Neural progenitor cell (in vitro differentiated cells): ENCODE data around the gene PINK1. TPM values are rescaled to one million over a fixed set of nuclear protein-coding genes. Genes with fewer than 3 reads are reported as not detected.
A peak's percentile ranks its signal among the peaks of the same experiment; 100 is the strongest.

ENCODE experiments used
- DNase-seq: peaks from one replicate; pipeline ENCODE4 v3.0.0-alpha.2; 2016; ENCODE audit warnings: low spot score
- H2AFZ ChIP-seq: fragments of 200-600 bp; sonication (generic); replicated peaks from 2 replicates; pipeline ENCODE4 v1.6.1; 2016; ENCODE audit warnings: antibody characterized with exemption
- H3F3A ChIP-seq: fragments of 200-600 bp; sonication (generic); 2 replicates; pipeline ENCODE4 v1.6.1; 2016; ENCODE audit warnings: antibody characterized with exemption, low read depth
- H3K27ac ChIP-seq: fragments of 200-600 bp; sonication (generic); 2 replicates; pipeline ENCODE4 v1.5.1; 2016; ENCODE audit warnings: mild to moderate bottlenecking
- H3K27me3 ChIP-seq: fragments of 200-600 bp; sonication (generic); 2 replicates; pipeline ENCODE4 v1.6.1; 2016; ENCODE audit warnings: mild to moderate bottlenecking, moderate library complexity
- H3K36me3 ChIP-seq: fragments of 200-600 bp; sonication (generic); 2 replicates; pipeline ENCODE4 v1.5.1; 2016
- H3K4me1 ChIP-seq: fragments of 200-600 bp; sonication (generic); 2 replicates; pipeline ENCODE4 v1.6.1; 2016; ENCODE audit warnings: mixed run types
- H3K4me2 ChIP-seq: fragments of 200-600 bp; sonication (generic); 2 replicates; pipeline ENCODE4 v1.6.1; 2016
- H3K4me3 ChIP-seq: fragments of 200-600 bp; sonication (generic); 2 replicates; pipeline ENCODE4 v1.5.1; 2016
- H3K79me2 ChIP-seq: fragments of 200-600 bp; sonication (generic); 2 replicates; pipeline ENCODE4 v1.6.1; 2016; ENCODE audit warnings: low read depth
- H3K9ac ChIP-seq: fragments of 200-600 bp; sonication (generic); 2 replicates; pipeline ENCODE4 v1.6.1; 2016
- H3K9me3 ChIP-seq: fragments of 200-600 bp; sonication (generic); 2 replicates; pipeline ENCODE4 v1.5.1; 2016; ENCODE audit warnings: low read depth
- H4K20me1 ChIP-seq: fragments of 200-600 bp; sonication (generic); 2 replicates; pipeline ENCODE4 v1.6.1; 2016; ENCODE audit warnings: low read depth
- H3K27ac Mint-ChIP-seq: 3 replicates; pipeline ENCODE4 v1.8.0; 2021; ENCODE audit warnings: mixed read lengths
- H3K27me3 Mint-ChIP-seq: 2 replicates; pipeline ENCODE4 v1.8.0; 2022; ENCODE audit warnings: low read depth, mild to moderate bottlenecking, inconsistent platforms, moderate library complexity, mixed read lengths; ENCODE audit not compliant: insufficient read depth
- H3K36me3 Mint-ChIP-seq: 3 replicates; pipeline ENCODE4 v1.8.0; 2021; ENCODE audit warnings: mixed read lengths
- H3K4me1 Mint-ChIP-seq: 3 replicates; pipeline ENCODE4 v1.8.0; 2021; ENCODE audit warnings: mixed read lengths
- H3K4me3 Mint-ChIP-seq: 3 replicates; pipeline ENCODE4 v1.8.0; 2021; ENCODE audit warnings: mild to moderate bottlenecking, moderate library complexity, mixed read lengths
- H3K9me3 Mint-ChIP-seq: 3 replicates; pipeline ENCODE4 v1.8.0; 2020; ENCODE audit warnings: mixed read lengths
- EZH2 ChIP-seq: fragments of 200-600 bp; sonication (generic); IDR thresholded peaks from 2 replicates; pipeline ENCODE4 v1.6.1; 2017; ENCODE audit warnings: antibody characterized with exemption, mild to moderate bottlenecking, moderate library complexity
- EZH2phosphoT487 ChIP-seq: fragments of 200-600 bp; sonication (generic); IDR thresholded peaks from 2 replicates; pipeline ENCODE4 v1.6.1; 2017; ENCODE audit warnings: antibody characterized with exemption
- total RNA-seq: library from RNA; depleted of rRNA; stranded (reverse); fragments of >200 nt; gene quantifications from 2 replicates; pipeline ENCODE4 v1.2.3, GENCODE V29; 2015; ENCODE audit warnings: low replicate concordance
- TF ChIP-seq, protein P1 (sequence below): fragments of 200-600 bp; sonication (generic); IDR thresholded peaks from 2 replicates; pipeline ENCODE4 v1.5.1; 2017; ENCODE audit warnings: antibody characterized with exemption, mild to moderate bottlenecking

PINK1 gene
- total RNA-seq, 1 donor from 2014 or later = 13.3 TPM

DNA sequence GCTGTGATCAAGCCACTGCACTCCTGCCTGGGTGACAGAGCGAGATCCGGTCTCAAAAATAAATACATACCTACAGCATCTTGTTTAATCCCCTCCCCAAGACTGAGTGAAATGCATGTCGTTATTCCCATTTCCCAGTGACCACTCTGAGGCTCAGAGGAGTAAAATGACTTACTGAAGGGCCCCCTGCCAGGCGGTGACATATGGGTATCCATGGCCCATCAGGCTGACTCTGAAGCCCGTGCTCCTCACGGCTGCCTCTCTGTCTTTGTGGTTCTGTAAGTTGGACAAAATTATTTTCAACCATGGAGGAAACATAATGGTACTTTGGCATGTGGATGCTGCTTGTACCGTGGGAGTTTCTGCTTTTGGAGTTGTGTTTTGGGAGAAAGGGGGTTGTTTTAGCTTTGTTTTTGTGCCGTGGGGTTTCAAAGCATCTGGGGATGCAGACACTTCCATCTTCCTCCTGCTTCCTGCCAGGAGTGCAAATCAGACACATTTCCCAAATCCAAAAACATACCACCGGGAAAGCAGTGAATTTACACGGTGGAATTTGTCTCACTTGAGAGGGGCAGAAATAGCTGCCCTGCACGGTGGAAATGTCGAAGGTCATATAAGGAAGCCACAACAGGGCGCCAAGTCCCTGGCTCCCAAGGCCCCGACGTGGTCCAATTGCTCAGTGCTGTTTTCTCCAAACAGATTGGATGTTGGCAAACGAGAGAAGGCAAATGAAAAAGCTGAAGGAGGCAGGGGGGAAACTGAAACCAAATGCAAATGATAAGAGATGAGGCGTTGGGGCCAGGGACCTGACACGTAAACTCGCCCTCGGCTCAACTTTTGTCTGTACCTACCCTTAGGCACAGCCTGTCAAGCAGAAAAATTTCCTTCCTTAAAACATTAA, 17.1 kb upstream of the PINK1 start:
- Histone ChIP-seq H3K27ac (no peak overlapping the region), H3K36me3 (no peaks in the 10 kb centered on the region), H3K79me2 (no peaks in the 10 kb centered on the region), H3K4me3 (no peak overlapping the region), H3K4me2 (no peak overlapping the region), H4K20me1 (no peaks in the 10 kb centered on the region), H2AFZ (peak overlapping the region; percentile 26), H3K4me1 (no peaks in the 10 kb centered on the region), H3K9ac (no peak overlapping the region), H3K27me3 (no peaks in the 10 kb centered on the region), H3K9me3 (no peaks in the 10 kb centered on the region), H3F3A (no peaks in the 10 kb centered on the region)
- Mint-ChIP-seq H3K27me3 (peaks cover 4% of the 10 kb centered on the region), H3K36me3 (no peaks in the 10 kb centered on the region), H3K4me1 (peaks cover 23% of the 10 kb centered on the region), H3K9me3 (no peaks in the 10 kb centered on the region), H3K27ac (peak overlapping the region; percentile 65), H3K4me3 (no peak overlapping the region)
- DNase-seq = no peak
- TF ChIP-seq EZH2phosphoT487 = no peak
- TF ChIP-seq, protein P1, sequence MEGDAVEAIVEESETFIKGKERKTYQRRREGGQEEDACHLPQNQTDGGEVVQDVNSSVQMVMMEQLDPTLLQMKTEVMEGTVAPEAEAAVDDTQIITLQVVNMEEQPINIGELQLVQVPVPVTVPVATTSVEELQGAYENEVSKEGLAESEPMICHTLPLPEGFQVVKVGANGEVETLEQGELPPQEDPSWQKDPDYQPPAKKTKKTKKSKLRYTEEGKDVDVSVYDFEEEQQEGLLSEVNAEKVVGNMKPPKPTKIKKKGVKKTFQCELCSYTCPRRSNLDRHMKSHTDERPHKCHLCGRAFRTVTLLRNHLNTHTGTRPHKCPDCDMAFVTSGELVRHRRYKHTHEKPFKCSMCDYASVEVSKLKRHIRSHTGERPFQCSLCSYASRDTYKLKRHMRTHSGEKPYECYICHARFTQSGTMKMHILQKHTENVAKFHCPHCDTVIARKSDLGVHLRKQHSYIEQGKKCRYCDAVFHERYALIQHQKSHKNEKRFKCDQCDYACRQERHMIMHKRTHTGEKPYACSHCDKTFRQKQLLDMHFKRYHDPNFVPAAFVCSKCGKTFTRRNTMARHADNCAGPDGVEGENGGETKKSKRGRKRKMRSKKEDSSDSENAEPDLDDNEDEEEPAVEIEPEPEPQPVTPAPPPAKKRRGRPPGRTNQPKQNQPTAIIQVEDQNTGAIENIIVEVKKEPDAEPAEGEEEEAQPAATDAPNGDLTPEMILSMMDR = no peak
- TF ChIP-seq EZH2 = no peak

DNA sequence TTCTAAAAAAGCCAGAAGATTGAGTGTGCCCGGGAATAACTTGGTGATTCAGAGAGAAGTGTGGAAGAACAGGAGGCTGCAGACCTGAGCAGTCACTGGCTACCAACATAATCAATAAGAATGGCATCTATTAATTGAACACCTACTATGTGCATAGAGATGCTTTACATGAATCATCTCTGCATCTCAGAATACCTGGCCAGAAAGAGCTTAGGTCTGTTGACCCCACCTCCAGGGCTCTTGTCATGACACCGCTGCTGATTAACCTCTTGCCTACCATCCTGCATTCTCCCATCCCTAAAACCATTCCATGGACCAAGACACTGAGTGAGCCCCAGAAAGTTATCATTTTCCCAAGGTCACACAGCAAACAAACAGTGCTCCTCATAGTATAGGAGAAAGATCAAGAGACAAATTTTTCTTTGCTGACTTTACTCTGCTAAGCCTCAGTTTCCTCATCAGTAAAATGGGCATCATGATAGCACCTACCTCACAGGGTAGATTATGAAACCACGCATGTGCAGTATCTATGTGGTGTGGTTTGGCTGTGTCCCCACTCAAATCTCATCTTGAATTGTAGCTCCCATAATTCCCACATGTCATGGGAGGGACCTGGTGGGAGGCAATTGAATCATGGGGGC, 16.3 kb upstream of the PINK1 start:
- no peak for DNase-seq
- no peaks in the 10 kb centered on the region for H3F3A ChIP-seq
- H3K9me3 ChIP-seq = no peaks in the 10 kb centered on the region
- H3K4me3 ChIP-seq = no peak overlapping the region
- Mint-ChIP-seq H3K4me1 (peaks cover 23% of the 10 kb centered on the region), H3K27ac (no peak overlapping the region), H3K4me3 (no peak overlapping the region), H3K36me3 (no peaks in the 10 kb centered on the region), H3K9me3 (no peaks in the 10 kb centered on the region), H3K27me3 (peaks cover 4% of the 10 kb centered on the region)
- no peaks in the 10 kb centered on the region for H3K36me3 ChIP-seq
- no peak overlapping the region for H3K9ac ChIP-seq
- H3K4me2 ChIP-seq = no peak overlapping the region
- no peak overlapping the region for H3K27ac ChIP-seq
- H4K20me1 ChIP-seq = no peaks in the 10 kb centered on the region
- no peaks in the 10 kb centered on the region for H3K79me2 ChIP-seq
- H3K27me3 ChIP-seq = no peaks in the 10 kb centered on the region
- no peaks in the 10 kb centered on the region for H3K4me1 ChIP-seq
- TF ChIP-seq EZH2 = no peak
- TF ChIP-seq, protein P1 = no peak
- TF ChIP-seq EZH2phosphoT487 = no peak
- H2AFZ ChIP-seq = peak overlapping the region; percentile 26

DNA sequence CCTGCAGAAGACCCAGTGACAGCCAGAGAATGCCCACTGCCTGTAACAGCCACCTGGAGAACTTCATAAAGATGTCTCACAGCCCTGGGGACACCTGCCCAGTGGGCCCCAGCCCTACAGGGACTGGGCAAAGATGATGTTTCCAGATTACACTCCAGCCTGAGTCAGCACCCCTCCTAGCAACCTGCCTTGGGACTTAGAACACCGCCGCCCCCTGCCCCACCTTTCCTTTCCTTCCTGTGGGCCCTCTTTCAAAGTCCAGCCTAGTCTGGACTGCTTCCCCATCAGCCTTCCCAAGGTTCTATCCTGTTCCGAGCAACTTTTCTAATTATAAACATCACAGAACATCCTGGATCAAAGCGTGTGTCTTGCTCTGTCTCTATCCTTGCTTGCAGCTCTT, 14.7 kb upstream of the PINK1 start:
- Histone ChIP-seq H3F3A (no peaks in the 10 kb centered on the region), H3K27me3 (no peaks in the 10 kb centered on the region), H3K36me3 (no peaks in the 10 kb centered on the region), H3K9ac (no peak overlapping the region), H3K4me3 (no peak overlapping the region), H3K79me2 (no peaks in the 10 kb centered on the region), H4K20me1 (no peaks in the 10 kb centered on the region), H3K9me3 (no peaks in the 10 kb centered on the region), H3K4me2 (no peak overlapping the region), H2AFZ (no peak overlapping the region), H3K27ac (no peak overlapping the region), H3K4me1 (no peaks in the 10 kb centered on the region)
- H3K4me3 Mint-ChIP-seq = no peak overlapping the region
- H3K27me3 Mint-ChIP-seq = peaks cover 4% of the 10 kb centered on the region
- H3K4me1 Mint-ChIP-seq = peaks cover 20% of the 10 kb centered on the region
- H3K36me3 Mint-ChIP-seq = no peaks in the 10 kb centered on the region
- peak overlapping the region; percentile 42 for H3K27ac Mint-ChIP-seq
- no peak for DNase-seq
- TF ChIP-seq, protein P1 = no peak
- TF ChIP-seq EZH2 (no peak), EZH2phosphoT487 (no peak)
- no peaks in the 10 kb centered on the region for H3K9me3 Mint-ChIP-seq
